Caco-2 (cell line): Measurements from ENCODE around the gene TYW1. TPM values are rescaled to one million over a fixed set of nuclear protein-coding genes. Genes with fewer than 3 reads are reported as not detected.
"Not testable (repeated sequence)": the region's sequence is repeated elsewhere in the genome, so short reads cannot be mapped to it uniquely, and the experiment has no call there.

Experiments used
- BruUV-seq: library from RNA; stranded (reverse); fragments of 400-500 nt; replicated peaks from 2 replicates; lab custom pipeline; 2021; lab: Mats Ljungman, UMichigan
- CTCF ChIA-PET: fragments of 300-600 bp; sonication (Branson Sonifier 250); formaldehyde crosslinking; loops from one replicate; lab custom pipeline; 2022; ENCODE audit warnings: antibody characterized with exemption; lab: Charles Lee
- POLR2A ChIA-PET: fragments of 300-600 bp; sonication (Branson Sonifier 250); formaldehyde crosslinking; loops from one replicate; lab custom pipeline; 2022; ENCODE audit warnings: antibody characterized with exemption; lab: Charles Lee
- DNase-seq, 2 experiments: peaks; one replicate each; pipeline versions ENCODE4 v3.0.0 to v3.0.0-alpha.2; 2020 to 2022
- H3K27me3 ChIP-seq: replicated peaks from 2 replicates; pipeline ENCODE4 v1.6.0; 2011; ENCODE audit warnings: low read length; ENCODE audit not compliant: control insufficient read depth, insufficient read depth
- H3K36me3 ChIP-seq: 2 replicates; pipeline ENCODE4 v1.5.1; 2011; ENCODE audit warnings: low read length; ENCODE audit not compliant: control insufficient read depth, insufficient read depth
- H3K4me1 ChIP-seq: fragments of 250-450 bp; sonication (Bioruptor Pico); 2 replicates; pipeline ENCODE4 v1.5.1; 2020; ENCODE audit warnings: mild to moderate bottlenecking
- H3K4me3 ChIP-seq: 2 replicates; pipeline ENCODE4 v1.5.1; 2011; ENCODE audit warnings: low read depth, mild to moderate bottlenecking, control low read depth, low read length
- H3K9me3 ChIP-seq: fragments of 250-450 bp; sonication (Bioruptor Pico); 2 replicates; pipeline ENCODE4 v1.5.1; 2020; ENCODE audit warnings: mild to moderate bottlenecking, moderate library complexity
- H3K27ac Mint-ChIP-seq: one replicate; pipeline ENCODE4 v1.8.0; 2022; ENCODE audit warnings: mixed read lengths; ENCODE audit not compliant: unreplicated experiment
- H3K27me3 Mint-ChIP-seq: one replicate; pipeline ENCODE4 v1.8.0; 2022; ENCODE audit warnings: mixed read lengths; ENCODE audit not compliant: insufficient read depth, unreplicated experiment
- H3K36me3 Mint-ChIP-seq: one replicate; pipeline ENCODE4 v1.8.0; 2022; ENCODE audit warnings: mild to moderate bottlenecking, mixed read lengths; ENCODE audit not compliant: insufficient read depth, unreplicated experiment
- H3K4me1 Mint-ChIP-seq: one replicate; pipeline ENCODE4 v1.8.0; 2022; ENCODE audit warnings: low read depth, mixed read lengths; ENCODE audit not compliant: unreplicated experiment
- H3K4me3 Mint-ChIP-seq: one replicate; pipeline ENCODE4 v1.8.0; 2022; ENCODE audit warnings: mild to moderate bottlenecking, moderate library complexity, mixed read lengths; ENCODE audit not compliant: unreplicated experiment
- H3K9me3 Mint-ChIP-seq: one replicate; pipeline ENCODE4 v1.8.0; 2022; ENCODE audit warnings: mixed read lengths; ENCODE audit not compliant: unreplicated experiment
- intact Hi-C: fragments of 100-400 bp; cut with micrococcal nuclease; formaldehyde crosslinking; loops from one replicate; pipeline ENCODE4 v1.10.0; 2022; ENCODE audit not compliant: unreplicated experiment
- total RNA-seq: library from RNA; stranded (reverse); gene quantifications from 2 replicates; pipeline ENCODE4 v1.2.3, GENCODE V29; 2022
- TF ChIP-seq, protein P1 (sequence below), 2 experiments: fragments of 200-600 bp in 1 of 2; IDR thresholded peaks; 1 replicate in 1 of 2; 2 replicates in 1 of 2; pipeline versions ENCODE4 v1.5.1 to v1.8.0; 2011 to 2022; ENCODE audit warnings: antibody characterized with exemption in 1 of 2, control low read depth in 1 of 2, inconsistent platforms in 1 of 2, low read depth in 1 of 2, low read length in 1 of 2, mild to moderate bottlenecking in 1 of 2, moderate library complexity in 1 of 2; ENCODE audit not compliant: insufficient read depth in 1 of 2, severe bottlenecking in 1 of 2, unreplicated experiment in 1 of 2

The TYW1 gene
- total RNA-seq, 1 experiment from 2014 or later: 26.9 TPM

- ChIA-PET POLR2A (no interaction called here), CTCF (no interaction called here)
- no peaks in the 10 kb centered on the region for H3K27me3 Mint-ChIP-seq
- Histone ChIP-seq H3K36me3 (no peaks in the 10 kb centered on the region), H3K4me1 (no peaks in the 10 kb centered on the region), H3K27me3 (no peaks in the 10 kb centered on the region), H3K9me3 (no peaks in the 10 kb centered on the region), H3K4me3 (no peak overlapping the region)
- no TSS peak for BruUV-seq
- DNase-seq: no peak
- peaks cover 75% of the 10 kb centered on the region for H3K36me3 Mint-ChIP-seq
- no peaks in the 10 kb centered on the region for H3K4me1 Mint-ChIP-seq
- TF ChIP-seq, protein P1, sequence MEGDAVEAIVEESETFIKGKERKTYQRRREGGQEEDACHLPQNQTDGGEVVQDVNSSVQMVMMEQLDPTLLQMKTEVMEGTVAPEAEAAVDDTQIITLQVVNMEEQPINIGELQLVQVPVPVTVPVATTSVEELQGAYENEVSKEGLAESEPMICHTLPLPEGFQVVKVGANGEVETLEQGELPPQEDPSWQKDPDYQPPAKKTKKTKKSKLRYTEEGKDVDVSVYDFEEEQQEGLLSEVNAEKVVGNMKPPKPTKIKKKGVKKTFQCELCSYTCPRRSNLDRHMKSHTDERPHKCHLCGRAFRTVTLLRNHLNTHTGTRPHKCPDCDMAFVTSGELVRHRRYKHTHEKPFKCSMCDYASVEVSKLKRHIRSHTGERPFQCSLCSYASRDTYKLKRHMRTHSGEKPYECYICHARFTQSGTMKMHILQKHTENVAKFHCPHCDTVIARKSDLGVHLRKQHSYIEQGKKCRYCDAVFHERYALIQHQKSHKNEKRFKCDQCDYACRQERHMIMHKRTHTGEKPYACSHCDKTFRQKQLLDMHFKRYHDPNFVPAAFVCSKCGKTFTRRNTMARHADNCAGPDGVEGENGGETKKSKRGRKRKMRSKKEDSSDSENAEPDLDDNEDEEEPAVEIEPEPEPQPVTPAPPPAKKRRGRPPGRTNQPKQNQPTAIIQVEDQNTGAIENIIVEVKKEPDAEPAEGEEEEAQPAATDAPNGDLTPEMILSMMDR (IDR thresholded peaks at IDR 0.05; ENCODE audit: insufficient read depth in 1 of 2, low read depth in 1 of 2, low read length in 1 of 2, severe bottlenecking in 1 of 2, unreplicated experiment in 1 of 2): no peak
- no peak overlapping the region for H3K4me3 Mint-ChIP-seq
- intact Hi-C loops: no loop called here
- H3K9me3 Mint-ChIP-seq: no peaks in the 10 kb centered on the region
- H3K27ac Mint-ChIP-seq: no peak overlapping the region
Measured at GRCh38 chr7:67022511-67022910, 25.9 kb downstream of the TYW1 start.

- H3K27me3 ChIP-seq, H3K27ac Mint-ChIP-seq, H3K4me1 ChIP-seq, H3K4me3 ChIP-seq, H3K36me3 ChIP-seq, H3K27me3 Mint-ChIP-seq, CTCF ChIA-PET, H3K9me3 Mint-ChIP-seq, intact Hi-C loops, H3K4me1 Mint-ChIP-seq, H3K4me3 Mint-ChIP-seq, POLR2A ChIA-PET, H3K9me3 ChIP-seq, DNase-seq: not testable (repeated sequence)
- TSS peak; percentile 20 for BruUV-seq
- H3K36me3 Mint-ChIP-seq: peaks cover 71% of the 10 kb centered on the region
Measured at GRCh38 chr7:67025459-67025858, 28.8 kb downstream of the TYW1 start.

GRCh38 chr7:67031685-67032084 is 35.1 kb downstream of the TYW1 start:
- DNase-seq, H3K9me3 ChIP-seq, H3K27me3 Mint-ChIP-seq, H3K9me3 Mint-ChIP-seq, CTCF ChIA-PET, H3K4me1 ChIP-seq, intact Hi-C loops, H3K36me3 ChIP-seq, H3K4me1 Mint-ChIP-seq, BruUV-seq, POLR2A ChIA-PET, H3K27ac Mint-ChIP-seq, H3K4me3 ChIP-seq, H3K4me3 Mint-ChIP-seq, H3K27me3 ChIP-seq: not testable (repeated sequence)
- peaks cover 75% of the 10 kb centered on the region for H3K36me3 Mint-ChIP-seq

DNA sequence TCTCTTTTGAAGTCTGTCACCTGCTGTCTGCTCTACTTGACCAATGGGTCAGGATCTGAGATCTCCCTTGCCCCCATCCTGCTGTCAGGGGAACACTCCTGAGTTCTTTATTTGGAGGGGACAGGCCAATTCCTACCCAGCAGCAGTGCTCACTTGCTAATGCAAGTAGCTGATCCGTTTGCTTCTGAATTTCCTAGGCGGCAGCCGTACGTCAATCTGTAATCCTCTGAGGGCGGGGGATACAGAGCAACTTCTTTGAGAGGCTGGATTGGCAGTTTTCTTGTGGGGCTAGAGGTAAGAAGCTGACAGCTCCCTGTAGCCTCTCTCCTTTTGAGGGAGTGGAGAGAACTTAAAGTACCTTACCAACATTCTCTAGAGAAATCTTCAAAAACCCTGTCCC is 36.6 kb downstream of the TYW1 start:
- Histone ChIP-seq H3K4me1 (no peaks in the 10 kb centered on the region), H3K9me3 (no peaks in the 10 kb centered on the region), H3K4me3 (no peak overlapping the region), H3K27me3 (no peaks in the 10 kb centered on the region), H3K36me3 (peaks cover 4% of the 10 kb centered on the region; the same call in 1 of the 2 replicates)
- Mint-ChIP-seq H3K4me1 (no peaks in the 10 kb centered on the region), H3K9me3 (peaks cover 6% of the 10 kb centered on the region), H3K27ac (no peak overlapping the region), H3K36me3 (peaks cover 59% of the 10 kb centered on the region), H3K27me3 (no peaks in the 10 kb centered on the region), H3K4me3 (no peak overlapping the region)
- ChIA-PET CTCF (no interaction called here), POLR2A (interaction anchor here (0.7 kb wide), 1 partner anchor 310 kb away, joined by 3 read pairs; no protein-coding TSS in a partner anchor)
- TF ChIP-seq, protein P1 (IDR thresholded peaks at IDR 0.05; ENCODE audit: insufficient read depth in 1 of 2, low read depth in 1 of 2, low read length in 1 of 2, severe bottlenecking in 1 of 2, unreplicated experiment in 1 of 2): no peak
- no TSS peak for BruUV-seq
- intact Hi-C loops: no loop called here
- no peak for DNase-seq

DNA sequence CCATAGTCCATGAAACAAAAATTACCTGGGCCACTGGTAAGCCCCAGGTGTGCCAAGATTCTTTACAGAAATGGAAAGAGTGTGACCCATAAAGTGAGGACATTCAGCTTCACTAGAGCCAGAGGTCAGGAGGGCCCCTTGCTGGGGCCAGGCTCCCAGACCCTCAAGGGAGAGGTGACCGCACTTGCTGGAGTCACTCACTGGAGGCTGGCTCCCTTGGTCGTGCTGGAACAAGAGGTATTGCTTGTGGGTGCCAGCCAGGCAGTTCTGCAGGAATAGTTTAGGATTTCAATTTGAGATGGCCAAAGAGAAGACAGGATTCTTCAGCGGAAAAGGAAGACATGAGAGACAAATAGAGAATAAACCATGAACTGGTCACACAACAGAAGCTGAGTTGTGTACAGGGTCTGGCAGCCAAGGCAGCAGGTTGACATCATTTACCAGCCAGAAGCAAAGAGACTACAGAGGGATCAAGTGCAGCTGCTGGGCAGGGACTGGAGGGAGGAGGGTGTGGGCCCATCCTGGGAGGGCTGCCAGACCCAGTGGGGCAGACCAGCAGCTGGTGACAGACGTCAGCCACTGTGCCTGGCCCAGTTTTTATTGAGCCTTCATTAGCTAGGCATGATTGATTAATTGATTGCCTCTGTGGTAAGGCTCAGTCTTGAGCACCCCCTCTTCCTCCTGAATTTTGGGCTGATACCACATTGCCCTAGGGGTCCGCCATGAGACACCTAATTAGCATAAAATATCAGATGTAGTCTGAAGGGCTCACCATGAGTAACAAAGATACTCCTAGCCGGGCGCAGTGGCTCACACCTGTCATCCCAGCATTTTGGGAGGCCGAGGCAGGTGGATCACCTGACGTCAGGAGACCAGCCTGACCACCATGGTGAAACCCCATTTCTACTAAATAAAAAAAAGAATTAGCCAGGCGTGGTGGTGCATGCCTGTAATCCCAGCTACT is 40.1 kb downstream of the TYW1 start:
- POLR2A ChIA-PET, DNase-seq, H3K4me3 ChIP-seq, CTCF ChIA-PET, H3K9me3 Mint-ChIP-seq, H3K4me3 Mint-ChIP-seq, H3K4me1 Mint-ChIP-seq, H3K27me3 ChIP-seq, H3K4me1 ChIP-seq, H3K9me3 ChIP-seq, H3K27me3 Mint-ChIP-seq, intact Hi-C loops, H3K36me3 ChIP-seq, BruUV-seq, H3K27ac Mint-ChIP-seq: not testable (repeated sequence)
- peaks cover 51% of the 10 kb centered on the region for H3K36me3 Mint-ChIP-seq
